NB4 (cell line): Measurements from ENCODE around the gene AXIN1.

Experiments
- DNase-seq: peaks from one replicate; pipeline ENCODE4 v3.0.0; 2010; ENCODE audit warnings: low read depth
- H3K4me3 ChIP-seq: one replicate; pipeline ENCODE4 v1.5.1; 2011; ENCODE audit warnings: mild to moderate bottlenecking, low read depth, low read length, moderate library complexity
- CTCF ChIP-seq: IDR thresholded peaks from one replicate; pipeline ENCODE4 v1.5.1; 2012; ENCODE audit warnings: low read depth, low read length
- MAX ChIP-seq: IDR thresholded peaks from 2 replicates; pipeline ENCODE4 v1.6.1; 2011; ENCODE audit warnings: low read depth, low read length
- MYC ChIP-seq: IDR thresholded peaks from 2 replicates; pipeline ENCODE4 v1.6.1; 2011; ENCODE audit warnings: low read depth, low read length
- POLR2A ChIP-seq: IDR thresholded peaks from 2 replicates; pipeline ENCODE4 v1.6.1; 2011; ENCODE audit warnings: mild to moderate bottlenecking; ENCODE audit not compliant: insufficient read length; ENCODE audit errors: extremely low read depth

Gene AXIN1

GRCh38 chr16:360698-361336 lies 8.3 kb upstream of the AXIN1 start:
- TF ChIP-seq CTCF (no peak), MYC (no peak), MAX (no peak)
- DNase-seq = no peak
- H3K4me3 ChIP-seq = no peak overlapping the region

DNA sequence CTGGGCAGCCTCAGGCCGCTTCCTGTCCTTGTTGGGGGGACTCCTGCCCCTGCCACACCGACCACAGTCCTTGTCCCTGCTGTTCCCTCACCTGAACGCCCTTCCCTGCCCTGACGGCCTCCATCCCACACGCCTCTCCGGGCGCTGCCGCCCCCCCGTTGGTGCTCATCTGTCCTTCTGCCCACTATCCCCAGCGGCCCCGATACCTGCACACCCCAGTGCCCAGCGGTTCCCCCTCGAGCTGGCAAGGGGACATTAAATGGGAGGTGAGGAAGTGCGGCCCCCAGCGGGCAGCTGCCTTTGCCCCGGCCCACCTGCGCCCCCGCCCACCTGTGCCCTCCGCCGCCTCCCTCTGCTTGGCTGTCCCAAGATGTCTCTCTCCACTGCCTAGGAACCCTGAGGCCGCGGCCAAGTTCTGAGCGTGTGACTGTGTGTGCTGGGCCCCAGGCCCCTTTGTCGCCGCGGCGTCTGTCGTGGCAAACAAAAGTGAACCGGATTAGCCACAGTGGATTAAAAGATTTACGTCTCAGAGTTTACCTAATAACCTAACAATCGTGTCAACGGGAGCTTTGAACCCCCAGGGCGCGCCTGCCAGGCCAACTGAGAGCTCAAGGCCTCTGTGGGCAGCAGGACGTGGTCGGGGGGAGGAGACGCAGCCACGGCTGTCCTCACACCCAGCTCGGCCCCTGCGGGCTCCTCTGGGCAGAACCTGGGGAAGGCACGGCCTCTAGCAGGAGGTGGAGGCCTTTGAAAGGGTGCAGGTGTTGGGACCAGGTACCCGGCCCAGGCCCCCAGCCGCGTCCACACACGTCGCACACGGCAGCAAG lies 7.6 kb upstream of the AXIN1 start:
- H3K4me3 ChIP-seq = no peak overlapping the region
- TF ChIP-seq MAX (no peak), MYC (no peak), CTCF (no peak), POLR2A (no peak)
- DNase-seq = no peak

DNA sequence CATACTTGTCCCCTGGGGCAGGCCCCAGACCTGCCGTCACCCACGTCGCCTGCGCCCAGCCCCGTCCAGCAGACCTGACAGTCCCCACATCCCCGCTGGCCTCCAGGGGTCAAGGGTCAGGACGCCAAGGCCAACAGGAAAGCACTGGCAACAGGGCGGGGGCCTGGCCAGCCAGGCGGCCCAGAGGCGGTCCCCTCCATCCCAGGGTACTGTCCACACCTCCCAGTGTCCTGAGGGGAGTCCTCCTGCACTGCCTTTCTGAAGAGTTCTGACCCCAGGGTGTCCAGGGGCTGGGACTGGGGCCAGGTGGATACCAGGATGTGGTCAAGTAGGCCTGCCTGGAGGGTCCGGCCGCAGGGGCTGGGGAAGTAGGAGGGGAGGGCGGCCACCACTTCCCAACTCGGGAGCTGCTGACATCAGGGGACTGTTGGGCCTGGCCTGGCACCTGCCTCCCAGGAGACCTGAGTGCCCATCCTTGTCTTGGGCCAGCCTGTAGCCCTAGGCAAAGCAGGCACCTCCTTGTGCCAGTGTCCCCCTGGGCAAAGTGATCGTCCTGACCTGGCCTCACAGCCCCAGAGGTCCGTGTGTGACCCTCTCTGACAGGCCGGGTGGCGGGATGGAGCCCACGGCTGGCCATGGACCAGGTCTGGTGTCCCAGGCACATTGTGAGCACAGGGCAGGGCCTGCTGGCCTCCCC lies 6.7 kb upstream of the AXIN1 start:
- TF ChIP-seq MYC (no peak), POLR2A (no peak), CTCF (no peak), MAX (no peak)
- H3K4me3 ChIP-seq = no peak overlapping the region
- DNase-seq = no peak

- DNase-seq = no peak
- H3K4me3 ChIP-seq = no peak overlapping the region
Measured at GRCh38 chr16:356741-357140, 4.2 kb upstream of the AXIN1 start.

DNA sequence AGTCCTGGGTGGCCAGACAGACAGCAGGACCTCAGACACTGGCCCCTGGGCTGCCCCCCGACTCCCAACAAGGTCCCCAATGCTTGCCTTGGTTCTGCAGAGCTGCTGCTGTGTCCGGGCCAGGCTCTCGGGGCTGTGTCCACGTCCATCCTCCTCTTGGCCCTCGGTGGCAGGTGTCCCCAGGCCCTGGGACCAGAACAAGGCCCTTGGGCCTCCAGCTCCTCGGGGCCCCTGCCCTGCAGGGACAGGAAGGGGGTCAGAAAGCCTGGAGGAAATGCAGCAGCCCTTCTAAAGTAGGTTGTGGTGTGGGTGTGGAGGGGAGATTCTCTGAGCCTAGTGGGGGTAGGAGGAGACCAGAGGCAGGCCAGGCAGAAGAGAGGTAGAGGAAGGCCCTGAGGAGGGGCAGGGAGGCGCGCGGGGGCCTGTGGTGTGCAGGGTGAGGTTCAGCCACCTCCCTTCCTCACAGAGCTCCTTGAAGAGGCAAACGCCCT lies 2.5 kb upstream of the AXIN1 start:
- DNase-seq = no peak
- no peak overlapping the region for H3K4me3 ChIP-seq
- no peak for TF ChIP-seq CTCF
- TF ChIP-seq POLR2A = no peak
- TF ChIP-seq MYC = no peak
- TF ChIP-seq MAX = no peak

More at GRCh38 chr16:356741-357140, 4.2 kb upstream of the AXIN1 start:
- no peak for TF ChIP-seq MAX
